CD8-positive, alpha-beta memory T cell (primary cell): Measurements from ENCODE around the gene PLCL2. TPM values are rescaled to one million over a fixed set of nuclear protein-coding genes. Genes with fewer than 3 reads are reported as not detected.

ENCODE experiments used
- CTCF ChIA-PET: fragments of 350-600 bp; sonication (Branson Sonifier 250); formaldehyde crosslinking; loops from one replicate; lab custom pipeline; 2021; ENCODE audit warnings: antibody characterized with exemption; lab: Charles Lee
- POLR2A ChIA-PET: fragments of 350-600 bp; sonication (Branson Sonifier 250); formaldehyde crosslinking; loops from one replicate; lab custom pipeline; 2021; ENCODE audit warnings: antibody characterized with exemption; lab: Charles Lee
- DNase-seq, 5 donors: peaks; one replicate each; pipeline versions ENCODE4 v3.0.0 to v3.0.0-alpha.2; 2020 to 2022; ENCODE audit warnings: mixed read lengths in 1 of 5
- H3K27ac ChIP-seq: one replicate; pipeline ENCODE4 v1.7.0; 2013; ENCODE audit warnings: low read depth, mild to moderate bottlenecking, low read length, moderate library complexity
- H3K27me3 ChIP-seq: 2 replicates; pipeline ENCODE4 v1.7.0; 2013; ENCODE audit warnings: low read length, mild to moderate bottlenecking; ENCODE audit not compliant: insufficient read depth, poor library complexity, severe bottlenecking
- H3K36me3 ChIP-seq: 2 replicates; pipeline ENCODE4 v1.7.0; 2013; ENCODE audit warnings: mild to moderate bottlenecking, low read length, moderate library complexity; ENCODE audit not compliant: insufficient read depth
- H3K4me1 ChIP-seq: 2 replicates; pipeline ENCODE4 v1.7.0; 2013; ENCODE audit warnings: mild to moderate bottlenecking, low read length, moderate library complexity; ENCODE audit not compliant: insufficient read depth
- H3K4me3 ChIP-seq: 2 replicates; pipeline ENCODE4 v1.7.0; 2013; ENCODE audit warnings: mild to moderate bottlenecking, low read length
- H3K9me3 ChIP-seq: 2 replicates; pipeline ENCODE4 v1.7.0; 2013; ENCODE audit warnings: mild to moderate bottlenecking, low read length
- H3K27ac Mint-ChIP-seq, 8 donors: one replicate each; pipeline ENCODE4 v1.8.0; 2020 to 2021; ENCODE audit warnings: mixed read lengths in 8 of 8, mild to moderate bottlenecking in 6 of 8, inconsistent platforms in 3 of 8, moderate library complexity in 3 of 8
- H3K27me3 Mint-ChIP-seq, 2 donors: one replicate each; pipeline ENCODE4 v1.8.0; 2020 to 2021; ENCODE audit warnings: mixed read lengths in 2 of 2, mild to moderate bottlenecking in 1 of 2, moderate library complexity in 1 of 2
- H3K36me3 Mint-ChIP-seq, 3 donors: one replicate each; pipeline ENCODE4 v1.8.0; 2020 to 2021; ENCODE audit warnings: mixed read lengths in 3 of 3, inconsistent platforms in 1 of 3, mild to moderate bottlenecking in 1 of 3
- H3K4me1 Mint-ChIP-seq, 3 donors: one replicate each; pipeline ENCODE4 v1.8.0; 2020 to 2021; ENCODE audit warnings: mixed read lengths in 3 of 3, inconsistent platforms in 1 of 3, mild to moderate bottlenecking in 1 of 3
- H3K4me3 Mint-ChIP-seq, 7 donors: one replicate each; pipeline ENCODE4 v1.8.0; 2020 to 2021; ENCODE audit warnings: mixed read lengths in 7 of 7, mild to moderate bottlenecking in 6 of 7, moderate library complexity in 4 of 7, inconsistent platforms in 2 of 7
- H3K9me3 Mint-ChIP-seq, 5 donors: one replicate each; pipeline ENCODE4 v1.8.0; 2020 to 2022; ENCODE audit warnings: mixed read lengths in 5 of 5, mild to moderate bottlenecking in 3 of 5, moderate library complexity in 2 of 5, inconsistent platforms in 1 of 5
- polyA plus RNA-seq: library from polyadenylated mRNA; unstranded; fragments of 300-500 nt; fragmentation: Illumina TruSeq; gene quantifications from one replicate; pipeline ENCODE4 v1.2.3, GENCODE V29; 2021
- total RNA-seq, 2 experiments: library from RNA; stranded (reverse); gene quantifications; one replicate each; pipeline ENCODE4 v1.2.3, GENCODE V29; 2021

The PLCL2 gene
- total and polyA plus RNA-seq, 3 experiments from 2014 or later: 22.2 to 94.9 (median 22.8) TPM

DNA sequence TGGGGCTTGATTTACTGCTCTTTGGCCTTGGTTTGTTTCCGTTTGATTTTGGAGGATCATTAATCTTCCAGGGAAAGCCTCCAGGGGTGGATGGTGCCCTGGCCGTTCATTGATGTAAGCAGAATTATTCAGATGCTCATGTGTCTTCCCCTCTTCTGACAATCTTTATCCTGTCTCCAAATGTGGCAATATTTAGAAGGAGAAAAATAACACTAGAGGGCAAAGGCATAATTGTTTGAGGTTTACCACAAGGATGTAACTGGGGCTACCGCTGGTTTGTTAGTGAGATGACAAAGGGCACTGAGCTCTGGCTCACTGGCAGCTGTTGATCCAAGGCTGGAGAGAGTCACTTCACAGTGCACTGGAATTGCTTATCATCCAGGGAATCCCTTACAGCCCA, 18.2 kb upstream of the PLCL2 start:
- H3K4me3 Mint-ChIP-seq: peak overlapping the region in 1 of 7 donors; percentile 42
- ChIA-PET CTCF (interaction anchor here (1.0 to 3.5 kb wide), 3 partner anchors 18 to 24 kb away, joined by 3 to 11 read pairs (median 3); partner anchors contain the start of gene PLCL2), POLR2A (no interaction called here)
- peaks cover 0 to 2% (median 0%) of the 10 kb centered on the region in 5 donors for H3K9me3 Mint-ChIP-seq
- H3K36me3 Mint-ChIP-seq: no peaks in the 10 kb centered on the region
- peak in 2 of 5 donors; percentile 25 to 48 for DNase-seq
- peaks cover 10% of the 10 kb centered on the region for H3K4me1 ChIP-seq
- no peaks in the 10 kb centered on the region for H3K9me3 ChIP-seq
- peak overlapping the region in 1 of 8 donors; percentile 37 for H3K27ac Mint-ChIP-seq
- H3K27ac ChIP-seq: no peak overlapping the region
- H3K27me3 Mint-ChIP-seq: peaks cover 2 to 7% of the 10 kb centered on the region in 2 donors
- H3K4me1 Mint-ChIP-seq: peaks cover 12 to 14% (median 13%) of the 10 kb centered on the region in 3 donors
- no peaks in the 10 kb centered on the region for H3K36me3 ChIP-seq
- no peak overlapping the region for H3K4me3 ChIP-seq
- no peaks in the 10 kb centered on the region for H3K27me3 ChIP-seq

DNA sequence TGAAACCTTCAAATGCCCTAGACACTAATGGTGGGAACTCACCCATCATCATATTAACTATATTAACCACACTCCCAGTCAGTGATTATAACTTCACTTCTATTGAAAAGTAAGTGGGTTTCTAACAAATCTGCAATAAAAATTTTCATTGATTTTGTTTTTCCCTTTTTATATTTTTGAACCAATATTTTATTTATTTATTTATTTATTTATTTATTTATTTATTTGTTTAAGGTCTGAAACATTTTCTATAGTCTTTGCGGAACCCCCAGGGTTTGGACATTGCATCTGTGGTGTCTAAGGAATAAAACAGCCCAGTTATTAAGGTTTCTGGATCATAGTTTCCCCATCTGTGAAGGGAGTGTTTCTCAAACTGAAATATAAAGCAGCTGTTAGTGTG, 16.2 kb upstream of the PLCL2 start:
- POLR2A ChIA-PET: no interaction called here

DNA sequence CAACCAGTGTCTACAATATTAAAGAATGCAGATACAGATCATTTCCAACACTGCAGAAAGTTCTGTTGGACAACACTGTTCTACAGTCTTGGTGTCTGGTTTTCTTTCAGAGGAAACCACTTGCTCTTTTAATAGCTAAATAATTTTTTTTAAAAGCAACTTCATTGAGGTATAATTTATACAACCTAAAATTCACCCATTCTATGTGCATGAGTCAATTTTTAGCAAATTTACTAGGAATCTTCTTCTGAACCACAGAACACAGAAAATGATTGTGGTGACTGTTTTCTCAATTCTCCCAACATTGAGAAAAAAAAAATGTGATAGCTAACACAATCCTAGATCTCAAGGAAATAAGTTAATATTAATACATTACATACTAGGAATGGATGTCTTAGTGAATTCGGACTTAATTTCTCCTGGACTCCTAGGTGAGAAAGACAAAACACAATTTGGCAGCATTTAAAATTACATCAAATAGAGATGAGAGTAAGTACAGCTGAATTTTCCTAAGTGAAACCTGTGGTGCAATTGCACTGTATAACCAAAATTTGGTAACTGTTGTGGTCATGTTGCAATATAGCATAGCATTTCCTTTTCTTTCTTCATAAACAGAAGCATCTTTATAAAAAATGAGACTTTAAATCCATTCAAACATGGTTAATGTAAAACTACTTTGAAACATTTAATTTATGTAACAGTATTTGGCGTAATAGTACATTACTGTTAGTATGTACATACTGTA, 15.3 kb upstream of the PLCL2 start:
- H3K27me3 ChIP-seq: no peaks in the 10 kb centered on the region
- peaks cover 10% of the 10 kb centered on the region for H3K4me1 ChIP-seq
- Mint-ChIP-seq H3K4me3 (no peak overlapping the region), H3K27me3 (peaks cover 12 to 20% of the 10 kb centered on the region in 2 donors), H3K4me1 (peaks cover 12 to 14% (median 13%) of the 10 kb centered on the region in 3 donors), H3K27ac (no peak overlapping the region), H3K9me3 (no peaks in the 10 kb centered on the region), H3K36me3 (peaks cover 0 to 2% (median 0%) of the 10 kb centered on the region in 3 donors)
- no peaks in the 10 kb centered on the region for H3K36me3 ChIP-seq
- H3K27ac ChIP-seq: no peak overlapping the region
- ChIA-PET CTCF (interaction anchor here (0.9 kb wide), 1 partner anchor 15 kb away, joined by 3 read pairs; no protein-coding TSS in a partner anchor), POLR2A (no interaction called here)
- H3K4me3 ChIP-seq: no peak overlapping the region
- DNase-seq: no peak
- no peaks in the 10 kb centered on the region for H3K9me3 ChIP-seq

More for the DNA sequence above, 16.2 kb upstream of the PLCL2 start:
- Mint-ChIP-seq H3K4me3 (no peak overlapping the region), H3K9me3 (no peaks in the 10 kb centered on the region), H3K27me3 (peaks cover 9 to 14% of the 10 kb centered on the region in 2 donors), H3K4me1 (peaks cover 12 to 14% (median 13%) of the 10 kb centered on the region in 3 donors), H3K27ac (no peak overlapping the region), H3K36me3 (no peaks in the 10 kb centered on the region)
- no peak for DNase-seq
- Histone ChIP-seq H3K27ac (no peak overlapping the region), H3K4me1 (peaks cover 10% of the 10 kb centered on the region), H3K27me3 (no peaks in the 10 kb centered on the region), H3K9me3 (no peaks in the 10 kb centered on the region), H3K36me3 (no peaks in the 10 kb centered on the region), H3K4me3 (no peak overlapping the region)
- CTCF ChIA-PET: interaction anchor here (3.5 kb wide), 1 partner anchor 16 kb away, joined by 11 read pairs; the partner anchor contains the start of gene PLCL2

DNA sequence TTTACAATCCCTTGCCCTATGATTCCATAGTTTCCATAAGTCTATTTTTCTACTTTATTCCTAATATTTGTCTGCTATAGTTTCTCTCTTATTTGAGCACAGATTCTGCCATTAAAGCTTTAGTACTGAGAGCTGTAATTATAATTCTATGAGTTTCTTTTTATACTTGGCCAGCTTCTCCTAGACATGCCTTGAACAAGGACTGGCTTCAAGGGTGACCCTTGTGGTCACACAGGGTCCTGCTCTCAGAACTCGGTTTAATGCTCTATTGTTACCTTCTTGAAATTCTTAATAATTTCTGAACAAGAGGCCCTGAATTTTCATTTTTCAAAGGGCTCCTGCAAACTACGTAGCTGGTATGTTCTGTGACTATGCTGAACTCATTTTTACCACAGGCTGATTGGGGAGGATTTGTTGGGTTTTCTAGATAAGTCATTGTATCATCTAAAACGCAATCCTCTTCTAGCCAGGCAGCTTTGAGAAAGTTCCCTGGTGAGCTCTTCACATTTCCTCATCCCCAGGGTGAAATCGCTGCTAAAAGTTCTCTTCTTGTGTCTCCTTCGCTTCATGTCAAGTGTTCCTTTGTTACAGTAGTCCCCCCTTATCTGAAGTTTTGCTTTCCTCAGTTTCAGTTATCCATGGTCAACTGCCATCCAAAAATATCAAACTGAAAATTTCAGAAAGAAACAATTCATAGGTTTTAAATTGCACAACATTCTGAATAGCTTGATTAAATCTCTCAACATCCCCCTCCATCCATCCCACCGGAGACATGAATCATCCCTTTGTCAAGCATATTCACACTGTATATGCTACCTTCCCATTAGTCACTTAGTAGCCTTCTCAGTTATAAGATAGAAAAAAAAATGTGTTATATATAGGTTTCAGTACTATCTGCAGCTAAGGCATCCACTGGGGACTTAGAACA, 12.6 kb upstream of the PLCL2 start:
- H3K27me3 Mint-ChIP-seq: peaks cover 12 to 16% of the 10 kb centered on the region in 2 donors
- POLR2A ChIA-PET: interaction anchor here (0.6 kb wide), 1 partner anchor 468 kb away, joined by 4 read pairs; no protein-coding TSS in a partner anchor
- DNase-seq: no peak
- no peak overlapping the region for H3K27ac Mint-ChIP-seq
- peaks cover 0 to 2% (median 0%) of the 10 kb centered on the region in 3 donors for H3K36me3 Mint-ChIP-seq
- H3K27me3 ChIP-seq: no peaks in the 10 kb centered on the region
- H3K4me3 ChIP-seq: no peak overlapping the region
- no peak overlapping the region for H3K27ac ChIP-seq
- peaks cover 1 to 3% (median 2%) of the 10 kb centered on the region in 3 donors for H3K4me1 Mint-ChIP-seq
- no peaks in the 10 kb centered on the region for H3K9me3 ChIP-seq
- CTCF ChIA-PET: interaction anchor here (1.3 to 1.4 kb wide), 2 partner anchors 12 to 30 kb away, joined by 4 to 5 read pairs; partner anchors contain the start of gene PLCL2
- H3K9me3 Mint-ChIP-seq: no peaks in the 10 kb centered on the region
- H3K4me3 Mint-ChIP-seq: no peak overlapping the region
- no peaks in the 10 kb centered on the region for H3K4me1 ChIP-seq
- no peaks in the 10 kb centered on the region for H3K36me3 ChIP-seq

DNA sequence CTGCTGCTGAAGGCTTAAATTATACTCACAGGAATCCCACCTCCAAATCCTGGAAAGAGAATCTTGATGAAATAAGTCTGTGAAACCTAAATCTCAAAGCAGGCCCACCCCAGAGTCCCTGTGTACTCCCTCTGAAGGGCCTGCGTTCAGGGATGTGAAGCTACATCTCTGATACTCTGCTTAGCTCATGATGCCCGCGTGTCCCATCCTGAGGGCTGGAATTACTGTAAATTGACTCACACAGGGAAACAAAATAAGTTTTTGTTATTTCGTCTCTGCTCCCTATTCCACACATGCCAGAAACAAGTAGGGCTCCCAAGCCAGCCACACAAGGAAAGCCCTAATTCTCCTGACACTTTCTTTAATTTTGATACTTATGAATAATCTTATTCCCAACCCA, 10.9 kb upstream of the PLCL2 start:
- no peaks in the 10 kb centered on the region for H3K9me3 ChIP-seq
- CTCF ChIA-PET: interaction anchor here (0.8 kb wide), 1 partner anchor 10 kb away, joined by 3 read pairs; no protein-coding TSS in a partner anchor
- H3K36me3 ChIP-seq: no peaks in the 10 kb centered on the region
- H3K27ac ChIP-seq: no peak overlapping the region
- Mint-ChIP-seq H3K9me3 (no peaks in the 10 kb centered on the region), H3K27me3 (peaks cover 13 to 15% of the 10 kb centered on the region in 2 donors), H3K27ac (no peak overlapping the region), H3K4me1 (no peaks in the 10 kb centered on the region), H3K36me3 (peaks cover 0 to 2% (median 0%) of the 10 kb centered on the region in 3 donors), H3K4me3 (no peak overlapping the region)
- DNase-seq: no peak
- no peak overlapping the region for H3K4me3 ChIP-seq
- POLR2A ChIA-PET: no interaction called here
- H3K27me3 ChIP-seq: no peaks in the 10 kb centered on the region
- no peaks in the 10 kb centered on the region for H3K4me1 ChIP-seq

DNA sequence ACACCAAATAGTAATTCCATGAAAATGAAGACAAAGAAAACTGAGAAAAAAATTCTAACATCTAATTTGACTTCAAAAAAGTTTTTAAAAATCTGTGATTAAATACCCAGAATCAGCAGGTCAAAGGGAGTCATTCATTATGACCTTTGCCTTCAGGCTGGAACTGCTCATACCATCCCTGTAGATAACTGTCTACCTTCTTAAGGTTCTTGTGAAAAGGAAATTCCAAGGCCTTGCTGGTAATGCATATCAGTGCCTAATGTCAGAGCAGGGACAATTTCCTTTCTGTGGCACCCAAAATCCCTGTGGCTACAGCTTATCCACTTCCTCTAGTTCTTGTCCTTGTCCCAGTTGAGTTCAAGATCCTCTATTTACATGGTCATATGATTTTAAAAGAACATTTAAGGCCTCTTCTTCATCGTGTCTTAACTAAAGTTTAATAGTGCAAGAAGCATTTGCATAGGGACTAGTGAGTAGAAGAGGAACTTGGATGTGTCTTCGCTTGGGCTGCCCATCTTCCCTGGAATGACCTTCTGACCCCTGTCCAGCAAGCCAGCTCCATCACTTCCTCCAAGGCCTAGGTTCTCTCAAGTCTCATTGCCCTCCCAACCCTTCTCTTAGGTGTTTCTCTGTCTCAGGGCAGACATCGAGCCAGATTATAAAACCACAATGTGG, 8.7 kb upstream of the PLCL2 start:
- no peaks in the 10 kb centered on the region for H3K4me1 ChIP-seq
- H3K4me3 ChIP-seq: no peak overlapping the region
- H3K27me3 Mint-ChIP-seq: peaks cover 13% of the 10 kb centered on the region in 2 donors
- H3K27ac Mint-ChIP-seq: peak overlapping the region in 1 of 8 donors; percentile 24
- no peaks in the 10 kb centered on the region for H3K9me3 Mint-ChIP-seq
- POLR2A ChIA-PET: no interaction called here
- H3K4me3 Mint-ChIP-seq: no peak overlapping the region
- no peaks in the 10 kb centered on the region for H3K9me3 ChIP-seq
- no peaks in the 10 kb centered on the region for H3K27me3 ChIP-seq
- H3K27ac ChIP-seq: no peak overlapping the region
- DNase-seq: no peak
- CTCF ChIA-PET: no interaction called here
- peaks cover 0 to 2% (median 0%) of the 10 kb centered on the region in 3 donors for H3K36me3 Mint-ChIP-seq
- no peaks in the 10 kb centered on the region for H3K36me3 ChIP-seq
- no peaks in the 10 kb centered on the region for H3K4me1 Mint-ChIP-seq

DNA sequence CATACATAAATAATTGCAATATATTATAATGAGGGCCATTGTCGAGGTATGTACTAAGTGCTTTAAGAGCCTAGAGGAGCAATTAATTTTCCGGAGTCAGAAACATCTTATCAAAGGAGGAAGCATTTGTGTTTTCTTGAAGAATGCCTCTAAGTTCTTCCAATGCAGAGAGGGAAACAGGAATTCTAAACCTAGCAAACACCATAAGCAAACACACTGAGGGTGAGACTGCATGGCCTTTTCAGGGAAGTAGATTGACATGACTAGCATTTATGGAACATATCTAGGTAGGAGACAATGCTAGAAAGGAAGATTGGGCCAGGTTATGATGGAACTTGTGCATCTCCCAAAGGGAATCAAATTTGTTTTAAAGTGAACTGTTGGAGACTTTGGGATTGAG, 7.2 kb upstream of the PLCL2 start:
- Histone ChIP-seq H3K27me3 (no peaks in the 10 kb centered on the region), H3K4me3 (no peak overlapping the region), H3K4me1 (no peaks in the 10 kb centered on the region), H3K27ac (no peak overlapping the region), H3K9me3 (no peaks in the 10 kb centered on the region), H3K36me3 (no peaks in the 10 kb centered on the region)
- ChIA-PET POLR2A (no interaction called here), CTCF (no interaction called here)
- no peaks in the 10 kb centered on the region for H3K9me3 Mint-ChIP-seq
- no peak for DNase-seq
- no peaks in the 10 kb centered on the region for H3K4me1 Mint-ChIP-seq
- no peak overlapping the region for H3K27ac Mint-ChIP-seq
- peaks cover 10% of the 10 kb centered on the region in 2 donors for H3K27me3 Mint-ChIP-seq
- peaks cover 0 to 2% (median 0%) of the 10 kb centered on the region in 3 donors for H3K36me3 Mint-ChIP-seq
- H3K4me3 Mint-ChIP-seq: peak overlapping the region in 1 of 7 donors; percentile 21
